Measurements from ENCODE around the gene CPA2. TPM values are rescaled to one million over a fixed set of nuclear protein-coding genes. Genes with fewer than 3 reads are reported as not detected.

Gene CPA2
- total and polyA plus RNA-seq, 2 of the 4 experiments (the other 2 are of a cell fraction): 0.05 TPM; not detected in 1

- no TSS peak for BruUV-seq (replicated peaks)
- Histone ChIP-seq H3K4me1 (ENCODE audit: control insufficient read depth, insufficient read depth, low read length) (no peaks in the 10 kb centered on the region; the same call in 1 of the 2 replicates), H3K36me3 (ENCODE audit: control insufficient read depth, insufficient read depth, low read length) (no peaks in the 10 kb centered on the region), H3K9me3 (ENCODE audit: control insufficient read depth, insufficient read depth, low read length) (no peaks in the 10 kb centered on the region), H3K9me1 (ENCODE audit: insufficient read depth, low read length) (no peaks in the 10 kb centered on the region), H2BK15ac (ENCODE audit: low read depth, low read length) (no peak overlapping the region), H2AK5ac (ENCODE audit: low read depth, low read length) (no peak overlapping the region), H4K20me1 (ENCODE audit: insufficient read depth, low read length) (no peaks in the 10 kb centered on the region), H3K23ac (ENCODE audit: low read depth, low read length) (no peak overlapping the region), H2BK5ac (ENCODE audit: low read depth, low read length, poor library complexity, severe bottlenecking) (no peak overlapping the region), H3K18ac (ENCODE audit: low read depth, low read length) (no peak overlapping the region), H4K8ac (ENCODE audit: low read depth in 2 of 2, low read length in 2 of 2) (no peak overlapping the region), H3K27ac (ENCODE audit: insufficient read depth, low read length) (no peak overlapping the region), H2AFZ (replicated peaks; ENCODE audit: low read length, poor library complexity) (no peak overlapping the region), H3K4me2 (ENCODE audit: low read depth, low read length) (no peak overlapping the region), H3K79me1 (ENCODE audit: low read depth in 1 of 2, low read length in 2 of 2) (no peaks in the 10 kb centered on the region), H3K4me3 (ENCODE audit: insufficient read depth, low read depth, low read length) (no peak overlapping the region), H3K9ac (ENCODE audit: low read depth, low read length) (no peak overlapping the region), H4K5ac (ENCODE audit: low read depth, low read length) (no peak overlapping the region), H3K4ac (ENCODE audit: low read depth, low read length) (no peak overlapping the region), H2BK120ac (ENCODE audit: low read depth, low read length) (no peak overlapping the region), H2AK9ac (replicated peaks; ENCODE audit: low read depth, low read length, poor library complexity) (no peak overlapping the region), H3K14ac (replicated peaks; ENCODE audit: low read depth, low read length) (no peak overlapping the region), H3K56ac (ENCODE audit: extremely low read depth, insufficient read depth, low read length) (no peak overlapping the region), H2BK20ac (ENCODE audit: low read depth, low read length) (no peak overlapping the region), H4K91ac (ENCODE audit: insufficient read depth, low read depth, low read length) (no peak overlapping the region), H3K27me3 (ENCODE audit: control insufficient read depth, insufficient read depth, low read length) (peaks cover 2% of the 10 kb centered on the region; the same call in 1 of the 2 replicates)
- CTCF ChIA-PET: no interaction called here
- dilution Hi-C loops (cut with HindIII; ENCODE audit: low sequenced_read_pairs, unreplicated experiment) (no loop called here), in situ Hi-C loops (cut with MboI; ENCODE audit: low sequenced_read_pairs) (no loop called here), intact Hi-C loops (cut with micrococcal nuclease) (no loop called here)
- TF ChIP-seq RCOR1 (IDR thresholded peaks at IDR 0.05; ENCODE audit: insufficient replicate concordance, low read length): no peak
- TF ChIP-seq SMC3 (IDR thresholded peaks at IDR 0.05; ENCODE audit: low read depth, low read length): no peak
- TF ChIP-seq FOS (IDR thresholded peaks at IDR 0.05; ENCODE audit: low read depth, low read length): no peak
- POLR2A ChIA-PET (ENCODE audit: unreplicated experiment): no interaction called here
- ATAC-seq (ENCODE audit: low read depth) (no peak), DNase-seq (no peak)
- WGBS, 2 experiments (ENCODE audit: extremely low coverage in 2 of 2, insufficient read length in 1 of 2): no CpG with 5 or more reads among the region's 1 CpG
These were observed 43.0 kb upstream of the CPA2 start for GRCh38 chr7:130223646-130224045.
